Stimulated activated CD4-positive, alpha-beta T cell treated with anti-CD3 and anti-CD28 coated beads, TNF-alpha, amount 100 ng/mL, for 1 hour (primary cell): ENCODE results near the gene HIC1.
A peak's percentile ranks its signal among the peaks of the same experiment; 100 is the strongest.
"Not testable (repeated sequence)": the region's sequence is repeated elsewhere in the genome, so short reads cannot be mapped to it uniquely, and the experiment has no call there.

ENCODE experiments used
- DNase-seq, 3 donors: peaks; one replicate each; pipeline ENCODE4 v3.0.0-alpha.2; 2020; ENCODE audit warnings: low read depth in 3 of 3, low spot score in 1 of 3

Gene HIC1

GRCh38 chr17:2054512-2055291, at the start of gene HIC1:
TSS of gene HIC1 (plus strand) at chr17:2055103. CDS start at chr17:2056691, 1,588 bp downstream.
- peak in 2 of 3 donors; percentile 65 to 71 for DNase-seq

- no peak for DNase-seq
These were observed 46.4 kb upstream of the HIC1 start for GRCh38 chr17:2008332-2009126.

GRCh38 chr17:2009737-2010136, 45.2 kb upstream of the HIC1 start:
- no peak for DNase-seq

GRCh38 chr17:2011411-2012371, 43.2 kb upstream of the HIC1 start:
- DNase-seq = no peak

- DNase-seq = no peak
These were observed 42.4 kb upstream of the HIC1 start for GRCh38 chr17:2012499-2012898.

- not testable (repeated sequence) for DNase-seq
These were observed 41.5 kb upstream of the HIC1 start for GRCh38 chr17:2013220-2013993.

GRCh38 chr17:2013994-2014317, 40.9 kb upstream of the HIC1 start:
- DNase-seq = no peak

GRCh38 chr17:2015314-2015713, 39.6 kb upstream of the HIC1 start:
- no peak for DNase-seq

- no peak for DNase-seq
These were observed 38.4 kb upstream of the HIC1 start for GRCh38 chr17:2016494-2016893.

- no peak for DNase-seq
These were observed 37.5 kb upstream of the HIC1 start for GRCh38 chr17:2017274-2017941.

GRCh38 chr17:2018716-2019510, 36.0 kb upstream of the HIC1 start:
- no peak for DNase-seq

- no peak for DNase-seq
These were observed 35.2 kb upstream of the HIC1 start for GRCh38 chr17:2019723-2020122.

- DNase-seq = no peak
These were observed 34.2 kb upstream of the HIC1 start for GRCh38 chr17:2020721-2021120.

GRCh38 chr17:2022647-2023240, 32.2 kb upstream of the HIC1 start:
- no peak for DNase-seq

- no peak for DNase-seq
These were observed 31.6 kb upstream of the HIC1 start for GRCh38 chr17:2023256-2023655.

- no peak for DNase-seq
These were observed 31.0 kb upstream of the HIC1 start for GRCh38 chr17:2023692-2024571.

GRCh38 chr17:2024572-2025219, 30.2 kb upstream of the HIC1 start:
- no peak for DNase-seq
